ENCODE measurements around the gene CCR7. TPM values are rescaled to one million over a fixed set of nuclear protein-coding genes. Genes with fewer than 3 reads are reported as not detected.
A peak's percentile ranks its signal among the peaks of the same experiment; 100 is the strongest.

Gene CCR7
- total RNA-seq, 2 experiments from 2014 or later = 297 to 302 TPM

DNA sequence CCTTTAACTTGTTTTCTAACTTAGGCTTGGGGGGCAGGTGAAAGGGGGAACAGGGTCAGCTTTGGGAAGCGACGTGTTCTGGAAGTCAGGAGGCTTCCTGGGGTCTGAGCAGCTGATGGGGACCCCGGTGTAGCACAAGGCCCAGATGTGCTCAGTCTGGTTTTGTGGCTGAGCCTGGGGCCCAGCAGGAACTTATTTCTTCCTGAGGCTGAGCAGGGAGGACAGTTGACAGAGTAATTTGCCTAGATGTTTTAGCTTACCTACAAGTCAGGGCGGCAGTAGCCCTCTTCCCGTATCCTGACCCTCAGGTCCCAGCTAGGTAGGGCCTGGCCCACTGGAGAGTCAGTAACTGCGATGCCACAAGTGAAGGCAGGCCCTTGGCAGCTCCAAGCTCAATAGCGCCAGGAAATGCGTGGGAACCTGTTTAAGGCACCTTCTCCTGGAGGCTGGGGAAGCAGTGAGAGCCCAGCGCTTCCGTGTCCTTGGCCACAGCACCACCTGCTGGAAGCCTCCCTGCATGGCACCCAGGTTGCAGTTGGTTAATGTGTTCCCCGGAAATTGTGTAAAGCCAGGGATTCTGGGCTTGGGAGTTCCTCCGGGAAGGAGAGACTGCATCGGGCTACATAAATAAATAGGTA lies 5.2 kb downstream of the CCR7 start:
- no peaks in the 10 kb centered on the region for H3K9me3 Mint-ChIP-seq
- H3K4me3 Mint-ChIP-seq = peak overlapping the region; percentile 96
- no peaks in the 10 kb centered on the region for H3K27me3 Mint-ChIP-seq
- TF ChIP-seq, protein P1, sequence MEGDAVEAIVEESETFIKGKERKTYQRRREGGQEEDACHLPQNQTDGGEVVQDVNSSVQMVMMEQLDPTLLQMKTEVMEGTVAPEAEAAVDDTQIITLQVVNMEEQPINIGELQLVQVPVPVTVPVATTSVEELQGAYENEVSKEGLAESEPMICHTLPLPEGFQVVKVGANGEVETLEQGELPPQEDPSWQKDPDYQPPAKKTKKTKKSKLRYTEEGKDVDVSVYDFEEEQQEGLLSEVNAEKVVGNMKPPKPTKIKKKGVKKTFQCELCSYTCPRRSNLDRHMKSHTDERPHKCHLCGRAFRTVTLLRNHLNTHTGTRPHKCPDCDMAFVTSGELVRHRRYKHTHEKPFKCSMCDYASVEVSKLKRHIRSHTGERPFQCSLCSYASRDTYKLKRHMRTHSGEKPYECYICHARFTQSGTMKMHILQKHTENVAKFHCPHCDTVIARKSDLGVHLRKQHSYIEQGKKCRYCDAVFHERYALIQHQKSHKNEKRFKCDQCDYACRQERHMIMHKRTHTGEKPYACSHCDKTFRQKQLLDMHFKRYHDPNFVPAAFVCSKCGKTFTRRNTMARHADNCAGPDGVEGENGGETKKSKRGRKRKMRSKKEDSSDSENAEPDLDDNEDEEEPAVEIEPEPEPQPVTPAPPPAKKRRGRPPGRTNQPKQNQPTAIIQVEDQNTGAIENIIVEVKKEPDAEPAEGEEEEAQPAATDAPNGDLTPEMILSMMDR (IDR thresholded peaks at IDR 0.05) = peak; percentile 98
- intact Hi-C loops (cut with micrococcal nuclease) = loop anchor here (2.0 kb wide), 1 partner anchor 19 kb away; no protein-coding TSS in a partner anchor
- DNase-seq (peak; percentile 86), ATAC-seq (peak; percentile 13)
- H3K4me1 Mint-ChIP-seq (ENCODE audit: low read depth) = peaks cover 61% of the 10 kb centered on the region
- CTCF ChIA-PET = interaction anchor here (0.7 to 22.4 kb wide), 37 partner anchors 10 to 307 kb away, joined by 3 to 336 read pairs (median 6); partner anchors contain the start of genes KRT12 and TOP2A
- POLR2A ChIA-PET = interaction anchor here (0.6 to 22.7 kb wide), 22 partner anchors 8 to 1129 kb away, joined by 3 to 787 read pairs (median 5); partner anchors contain the start of genes EIF1, IGFBP4 and SMARCE1
- peak overlapping the region; percentile 99 for H3K27ac Mint-ChIP-seq
- peaks cover 100% of the 10 kb centered on the region for H3K36me3 Mint-ChIP-seq (ENCODE audit: low read depth)

DNA sequence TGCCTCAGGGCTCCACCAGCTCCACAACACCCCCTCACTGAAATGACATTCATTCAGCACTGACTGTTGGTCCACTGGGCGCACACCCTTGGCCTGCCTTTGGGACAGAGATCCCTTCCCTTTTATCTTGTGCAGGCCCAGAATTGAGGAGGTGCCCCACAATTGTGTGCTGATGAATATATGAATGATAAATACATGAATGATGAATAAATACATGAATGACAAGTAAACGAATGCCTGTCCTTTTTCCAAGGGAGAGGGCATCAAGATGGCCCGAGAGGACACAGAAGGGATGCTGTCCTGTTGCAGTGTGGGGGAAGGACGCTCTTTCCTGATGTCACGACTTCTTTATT lies 5.7 kb downstream of the CCR7 start:
- Mint-ChIP-seq H3K27me3 (no peaks in the 10 kb centered on the region), H3K27ac (peak overlapping the region; percentile 99), H3K9me3 (no peaks in the 10 kb centered on the region), H3K36me3 (ENCODE audit: low read depth) (peaks cover 100% of the 10 kb centered on the region), H3K4me1 (ENCODE audit: low read depth) (peaks cover 67% of the 10 kb centered on the region), H3K4me3 (peak overlapping the region; percentile 96)
- TF ChIP-seq, protein P1 (IDR thresholded peaks at IDR 0.05) = no peak
- DNase-seq (peak; percentile 2), ATAC-seq (no peak)
- ChIA-PET CTCF (interaction anchor here (0.6 to 22.4 kb wide), 33 partner anchors 10 to 308 kb away, joined by 3 to 336 read pairs (median 6); partner anchors contain the start of genes KRT12 and TOP2A), POLR2A (interaction anchor here (0.7 to 22.7 kb wide), 14 partner anchors 7 to 1129 kb away, joined by 3 to 787 read pairs (median 4); partner anchors contain the start of gene EIF1)
- intact Hi-C loops (cut with micrococcal nuclease) = no loop called here

DNA sequence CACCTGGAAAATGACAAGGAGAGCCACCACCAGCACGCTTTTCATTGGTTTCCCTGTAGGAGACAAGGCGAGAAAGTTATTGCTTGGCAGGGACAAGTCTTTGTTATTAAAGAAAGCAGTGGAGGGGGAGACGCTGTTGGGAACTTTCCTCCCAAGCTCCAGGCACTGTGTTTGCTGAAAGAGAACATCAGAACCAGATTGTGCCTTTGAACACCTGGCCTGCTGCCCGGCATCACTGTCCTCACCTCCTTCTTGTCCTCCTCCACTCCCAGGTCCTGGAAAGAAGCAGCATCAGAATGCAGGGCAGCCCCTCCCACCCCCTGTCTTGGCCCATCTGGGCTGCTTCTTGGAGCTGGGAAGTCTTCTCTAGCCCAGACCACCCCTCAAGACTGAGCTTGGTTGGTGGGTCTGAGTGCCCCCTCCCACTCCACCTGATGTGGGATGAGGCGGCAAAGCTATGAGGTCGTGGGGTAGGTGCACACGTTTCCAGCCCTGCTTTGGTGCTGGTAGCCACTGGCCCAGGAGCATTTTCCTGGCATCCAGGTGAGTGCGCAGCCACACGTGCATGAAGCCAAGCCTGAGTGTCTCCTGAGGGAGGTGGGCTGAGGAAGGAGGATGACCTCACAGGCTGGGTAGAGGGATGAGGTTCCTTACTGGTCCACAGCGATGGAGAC lies 6.2 kb downstream of the CCR7 start:
- TF ChIP-seq, protein P1 (IDR thresholded peaks at IDR 0.05) = no peak
- Mint-ChIP-seq H3K27me3 (no peaks in the 10 kb centered on the region), H3K4me1 (ENCODE audit: low read depth) (peaks cover 72% of the 10 kb centered on the region), H3K36me3 (ENCODE audit: low read depth) (peaks cover 100% of the 10 kb centered on the region), H3K9me3 (no peaks in the 10 kb centered on the region), H3K4me3 (peak overlapping the region; percentile 96), H3K27ac (peak overlapping the region; percentile 99)
- intact Hi-C loops (cut with micrococcal nuclease) = no loop called here
- ATAC-seq (no peak), DNase-seq (peak; percentile 2)
- CTCF ChIA-PET = interaction anchor here (0.6 to 22.4 kb wide), 10 partner anchors 9 to 240 kb away, joined by 3 to 336 read pairs (median 11); partner anchors contain the start of gene TOP2A
- POLR2A ChIA-PET = interaction anchor here (0.7 to 22.7 kb wide), 7 partner anchors 7 to 83 kb away, joined by 3 to 787 read pairs (median 4); no protein-coding TSS in a partner anchor

DNA sequence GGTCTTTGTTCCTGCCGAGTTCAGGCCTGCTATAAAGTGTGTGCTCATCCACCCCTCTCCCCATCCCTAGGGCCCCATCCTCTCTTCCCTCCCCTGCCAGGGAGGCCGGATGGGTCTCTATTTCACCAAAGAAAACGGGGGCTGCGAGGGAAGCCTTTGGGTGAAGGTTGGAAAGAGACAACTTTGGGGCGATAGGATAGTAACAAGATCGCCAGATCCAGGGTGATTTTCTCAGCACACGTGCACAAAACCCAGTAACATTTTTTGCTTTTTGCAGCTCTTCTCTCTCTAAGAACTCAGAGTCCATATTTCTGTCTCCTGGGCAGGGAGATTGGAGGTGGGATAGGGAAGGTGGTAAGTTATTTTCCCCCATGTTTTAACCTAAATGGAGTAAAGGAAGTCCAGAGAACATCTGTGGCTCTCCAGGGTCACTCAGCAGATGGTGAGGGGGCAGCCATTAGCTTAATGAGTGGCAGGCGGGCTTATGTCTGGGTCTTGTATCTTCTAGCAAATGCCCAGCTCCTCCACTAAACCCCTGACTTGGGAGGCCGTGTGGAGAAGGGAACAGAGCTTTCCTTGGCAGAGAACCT lies 6.9 kb downstream of the CCR7 start:
- DNase-seq (no peak), ATAC-seq (no peak)
- TF ChIP-seq, protein P1 (IDR thresholded peaks at IDR 0.05) = no peak
- intact Hi-C loops (cut with micrococcal nuclease) = no loop called here
- Mint-ChIP-seq H3K27ac (peak overlapping the region; percentile 79), H3K4me1 (ENCODE audit: low read depth) (peaks cover 78% of the 10 kb centered on the region), H3K36me3 (ENCODE audit: low read depth) (peaks cover 100% of the 10 kb centered on the region), H3K4me3 (peak overlapping the region; percentile 46), H3K9me3 (no peaks in the 10 kb centered on the region), H3K27me3 (no peaks in the 10 kb centered on the region)
- CTCF ChIA-PET = interaction anchor here (1.4 to 22.4 kb wide), 6 partner anchors 9 to 200 kb away, joined by 3 to 336 read pairs (median 74); partner anchors contain the start of gene TOP2A
- POLR2A ChIA-PET = interaction anchor here (1.0 to 22.7 kb wide), 5 partner anchors 6 to 83 kb away, joined by 3 to 787 read pairs (median 178); no protein-coding TSS in a partner anchor
